OCI-M2 (cell line): ENCODE results near the gene SHANK1.

ENCODE experiments used
- DNase-seq: peaks from one replicate; lab custom pipeline; 2025; ENCODE audit not compliant: unreplicated experiment; lab: John Stamatoyannopoulos, UW

Gene SHANK1

GRCh38 chr19:50729894-50730293, 10.3 kb upstream of the SHANK1 start:
- no peak for DNase-seq

- DNase-seq = peak; percentile 99
Measured at GRCh38 chr19:50728084-50728737, 8.6 kb upstream of the SHANK1 start.

- DNase-seq = no peak
Measured at GRCh38 chr19:50725911-50726230, 6.3 kb upstream of the SHANK1 start.

- DNase-seq = no peak
Measured at GRCh38 chr19:50725218-50725910, 5.8 kb upstream of the SHANK1 start.

- DNase-seq = peak; percentile 99
Measured at GRCh38 chr19:50724522-50725217, 5.1 kb upstream of the SHANK1 start.

- no peak for DNase-seq
Measured at GRCh38 chr19:50723735-50724521, 4.3 kb upstream of the SHANK1 start.

- DNase-seq = no peak
Measured at GRCh38 chr19:50723069-50723468, 3.5 kb upstream of the SHANK1 start, which contains the start of gene CLEC11A. TSS of gene CLEC11A (plus strand) at chr19:50723364. CDS start at chr19:50723526, 162 bp downstream.

- no peak for DNase-seq
Measured at GRCh38 chr19:50722201-50723013, 2.8 kb upstream of the SHANK1 start.

- DNase-seq = no peak
Measured at GRCh38 chr19:50721441-50722137, 2.0 kb upstream of the SHANK1 start.

GRCh38 chr19:50720921-50721381, 1.3 kb upstream of the SHANK1 start:
- no peak for DNase-seq

- no peak for DNase-seq
Measured at GRCh38 chr19:50720181-50720920, 749 bp upstream of the SHANK1 start.

GRCh38 chr19:50719119-50719435, 525 bp downstream of the SHANK1 start:
- DNase-seq = no peak

- no peak for DNase-seq
Measured at GRCh38 chr19:50718255-50719118, 1.1 kb downstream of the SHANK1 start.

GRCh38 chr19:50717891-50718254, 1.7 kb downstream of the SHANK1 start:
- no peak for DNase-seq

GRCh38 chr19:50717026-50717723, 2.4 kb downstream of the SHANK1 start:
- no peak for DNase-seq

GRCh38 chr19:50716178-50717025, 3.2 kb downstream of the SHANK1 start:
- DNase-seq = no peak
